GM08714 (cell line): Measurements from ENCODE around the gene RGPD4.
"Not testable (repeated sequence)": the region's sequence is repeated elsewhere in the genome, so short reads cannot be mapped to it uniquely, and the experiment has no call there.

Experiments used
- H3K4me3 ChIP-seq: fragments of 200-500 bp; sonication (Bioruptor generic); 2 replicates; pipeline ENCODE4 v1.5.1; 2014; ENCODE audit warnings: mild to moderate bottlenecking, low read length, inconsistent platforms
- ZNF274 ChIP-seq: IDR thresholded peaks from 2 replicates; pipeline ENCODE4 v1.6.1; 2012; ENCODE audit warnings: mild to moderate bottlenecking, low read depth, low read length

Gene RGPD4

DNA sequence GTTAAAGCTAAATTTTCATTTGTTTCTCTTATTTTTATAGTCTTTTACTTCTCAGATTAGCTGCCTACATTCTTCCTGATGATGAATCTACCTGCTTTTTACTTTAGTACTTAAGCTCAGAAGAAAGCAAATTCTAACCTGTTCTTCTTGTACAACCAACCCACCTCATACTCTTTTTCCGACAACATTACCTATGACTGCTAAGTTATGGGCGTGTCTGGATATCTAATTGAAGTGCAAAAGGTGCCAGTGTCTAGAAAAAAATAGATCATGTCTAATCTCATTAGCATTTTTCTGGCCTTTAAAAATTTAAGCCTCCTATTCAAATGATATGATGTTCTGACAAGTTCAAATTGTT is 1.5 kb upstream of the RGPD4 start:
- no peak overlapping the region for H3K4me3 ChIP-seq
- TF ChIP-seq ZNF274, result no peak

DNA sequence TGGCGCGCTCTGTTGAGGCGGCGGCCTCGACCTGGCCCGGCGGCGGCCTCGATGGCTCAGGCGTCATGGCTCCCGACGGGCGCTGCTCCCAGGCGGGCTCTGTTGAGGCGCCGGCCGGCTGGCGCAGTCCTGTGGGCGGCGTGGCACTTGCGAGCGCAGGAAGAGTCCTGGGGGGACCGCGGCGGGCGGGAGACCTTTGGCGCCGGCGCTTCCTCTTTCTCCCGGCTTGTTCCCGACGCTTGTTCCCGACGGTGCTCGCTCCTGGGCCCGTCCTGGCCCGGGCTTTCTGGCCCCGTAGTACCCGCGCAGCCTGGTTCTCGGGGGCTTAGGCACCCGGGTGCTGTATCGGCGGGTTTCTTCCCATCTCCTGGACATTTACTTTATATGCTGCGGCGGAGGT is 2.8 kb downstream of the RGPD4 start:
- not testable (repeated sequence) for H3K4me3 ChIP-seq

DNA sequence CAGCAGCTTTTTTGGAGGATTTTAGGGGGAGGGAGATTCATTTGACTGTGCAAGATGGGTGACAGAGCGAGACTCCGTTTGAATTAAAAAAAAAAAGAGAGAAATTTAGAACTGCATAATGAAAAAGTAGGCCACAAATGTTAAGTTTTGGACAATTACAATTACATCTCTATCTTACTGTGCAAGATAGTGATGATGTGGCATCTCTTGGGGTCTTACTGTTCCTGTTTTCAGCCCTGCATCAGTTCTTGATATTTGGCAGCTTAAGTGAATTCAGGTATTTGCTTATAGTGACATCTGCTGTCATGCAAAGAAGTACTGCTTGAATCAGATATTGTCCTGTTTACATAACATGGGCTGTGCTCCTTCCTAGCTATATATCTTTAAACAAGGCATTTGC is 6.5 kb downstream of the RGPD4 start:
- H3K4me3 ChIP-seq, result not testable (repeated sequence)

DNA sequence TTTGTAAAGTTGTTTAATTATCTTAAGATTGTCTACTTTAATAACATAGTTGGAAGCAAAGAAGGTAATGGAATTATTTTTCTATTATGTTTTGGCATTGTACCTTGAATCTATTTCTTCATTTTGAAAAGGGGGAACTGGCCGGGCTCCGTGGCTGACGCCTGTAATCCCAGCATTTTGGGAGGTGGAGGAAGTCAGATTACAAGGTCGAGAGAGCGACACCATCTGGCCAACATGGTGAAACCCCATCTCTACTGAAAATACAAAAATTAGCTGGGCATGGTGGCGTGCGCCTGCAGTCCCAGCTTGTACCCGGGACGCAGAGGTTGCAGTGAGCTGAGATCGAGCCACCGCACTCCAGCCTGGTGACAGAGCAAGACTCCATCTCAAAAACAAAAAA is 6.9 kb downstream of the RGPD4 start:
- H3K4me3 ChIP-seq, result not testable (repeated sequence)

DNA sequence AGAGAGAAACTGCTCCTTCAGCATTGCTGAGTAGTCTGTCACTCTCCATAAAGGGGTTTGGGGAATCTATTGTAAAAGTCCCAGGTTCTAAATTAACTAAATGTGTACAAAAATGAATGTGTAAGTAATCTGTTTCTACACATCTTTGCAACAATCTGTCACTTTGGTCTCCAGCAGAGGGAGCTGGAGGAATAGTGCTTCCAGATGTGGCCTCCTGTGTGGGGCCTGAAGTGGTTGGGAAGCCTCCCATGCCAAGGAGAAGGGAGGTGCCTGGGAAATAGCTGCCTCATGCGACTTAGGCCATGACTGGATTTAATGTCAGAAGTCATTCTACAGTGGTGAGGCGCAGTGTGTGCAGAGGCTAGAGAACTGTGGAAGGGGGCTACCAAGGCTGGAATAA is 89.4 kb downstream of the RGPD4 start:
- not testable (repeated sequence) for H3K4me3 ChIP-seq

DNA sequence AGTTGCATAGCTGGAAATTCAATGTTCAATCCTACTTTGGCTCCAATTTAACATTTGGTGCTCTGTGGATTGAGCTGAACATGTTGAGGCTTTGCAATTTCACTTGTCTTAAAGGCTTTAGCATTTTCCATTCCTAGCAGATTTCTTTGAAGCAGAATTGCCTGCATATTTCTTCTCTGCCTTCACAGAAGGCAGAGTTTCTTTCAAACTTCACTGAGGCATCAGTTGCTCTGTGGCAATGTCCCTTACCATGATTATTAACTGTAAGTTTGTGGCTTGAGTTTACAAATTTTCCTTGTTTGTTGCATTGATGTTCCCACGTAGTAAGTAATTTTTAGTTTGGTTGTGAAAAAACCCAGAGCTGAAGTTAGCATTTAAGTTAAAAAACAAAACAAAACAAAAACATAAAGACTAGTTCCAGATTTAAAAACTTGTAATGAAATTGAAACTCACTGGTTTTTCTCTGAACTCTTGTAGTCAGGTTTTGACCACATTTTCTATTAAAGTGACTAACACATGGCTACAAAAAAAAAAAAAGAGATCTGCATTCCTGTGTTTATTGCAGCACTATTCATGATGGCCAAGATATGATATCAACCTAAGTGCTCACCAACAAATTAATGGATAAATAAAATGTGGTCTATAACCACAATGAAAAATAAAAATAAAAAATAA is 90.1 kb downstream of the RGPD4 start:
- not testable (repeated sequence) for H3K4me3 ChIP-seq

DNA sequence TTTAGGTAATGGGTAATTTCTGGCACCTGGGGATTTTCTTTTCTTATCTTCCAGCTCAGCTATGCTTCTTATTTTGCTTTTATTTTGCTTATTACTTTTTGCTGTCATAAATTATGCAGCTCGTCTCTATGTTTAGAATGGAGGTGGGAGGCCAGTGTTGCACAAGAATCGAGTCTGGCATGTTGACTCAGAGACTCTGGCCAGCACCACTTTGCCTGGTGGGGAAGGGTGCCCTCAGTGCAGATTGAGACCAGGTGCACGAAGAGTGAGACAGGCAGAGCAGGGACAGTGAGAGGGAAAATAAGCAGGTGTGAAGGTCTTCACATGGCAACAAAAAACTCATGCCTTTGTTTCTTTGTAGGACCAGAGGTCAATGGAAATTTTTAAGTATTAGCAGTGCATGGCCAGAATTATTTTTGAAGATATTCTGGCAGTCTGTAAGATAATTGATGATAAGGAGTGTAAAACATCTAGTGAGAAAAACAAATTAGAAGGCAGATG is 100.4 kb downstream of the RGPD4 start:
- H3K4me3 ChIP-seq, result no peak overlapping the region
- TF ChIP-seq ZNF274, result no peak

DNA sequence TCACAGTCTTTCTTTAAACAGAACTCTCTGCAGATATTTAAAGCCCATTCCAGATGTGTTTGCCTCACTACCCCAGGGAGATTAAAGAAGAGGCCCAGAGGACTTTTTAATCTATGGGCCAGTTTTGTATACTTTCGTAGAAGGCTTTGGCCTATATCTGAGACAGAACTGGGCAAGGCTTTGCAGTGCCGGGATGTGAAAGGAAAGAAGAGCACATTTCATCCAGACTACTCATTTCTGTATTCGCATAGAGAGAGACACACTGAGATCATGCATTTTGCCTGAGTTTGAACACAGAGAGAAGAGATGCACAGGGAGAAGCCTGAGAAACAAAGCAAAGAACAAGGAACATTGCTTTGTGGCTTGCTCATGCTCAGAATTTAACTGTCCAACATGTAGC is 104.7 kb downstream of the RGPD4 start:
- TF ChIP-seq ZNF274, result no peak
- H3K4me3 ChIP-seq, result no peak overlapping the region

DNA sequence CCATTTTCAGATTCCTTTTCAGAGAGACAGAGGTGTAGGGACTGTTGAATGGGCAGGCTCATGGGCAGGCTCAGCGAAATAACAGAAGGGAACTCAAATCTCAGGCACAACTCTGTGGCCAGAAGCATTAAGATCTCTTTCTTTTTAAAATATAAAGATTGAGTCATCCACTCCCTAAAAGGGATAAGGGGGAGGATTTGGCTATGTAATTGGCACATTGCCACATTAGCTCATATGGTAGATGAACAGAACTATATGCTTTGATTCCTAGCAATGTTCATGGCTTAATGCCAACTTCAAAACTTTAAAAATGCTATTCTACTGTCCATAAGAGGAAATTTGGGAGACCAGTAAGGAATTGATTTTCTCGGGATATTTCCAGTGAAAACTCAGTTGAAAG is 105.8 kb downstream of the RGPD4 start:
- TF ChIP-seq ZNF274, result no peak
- H3K4me3 ChIP-seq, result no peak overlapping the region

DNA sequence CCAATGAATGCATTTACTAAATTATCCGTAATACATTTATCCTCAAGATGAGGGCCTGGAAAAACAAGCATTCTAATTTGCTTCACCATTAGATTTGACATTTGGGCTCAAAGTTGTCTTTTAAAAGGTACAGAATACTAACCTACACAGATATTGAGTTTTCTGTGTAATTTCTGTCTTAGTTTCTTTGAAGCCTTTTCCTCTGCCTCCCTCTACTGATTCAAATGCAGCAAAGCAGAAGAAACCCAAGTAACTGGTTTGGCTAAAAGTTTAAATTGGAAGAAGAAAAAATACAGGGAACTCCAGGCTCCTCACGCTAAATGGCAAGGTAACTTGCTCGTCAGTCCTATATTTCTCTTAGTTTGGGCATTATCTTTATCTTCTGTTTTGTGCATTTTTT is 106.3 kb downstream of the RGPD4 start:
- no peak overlapping the region for H3K4me3 ChIP-seq
- TF ChIP-seq ZNF274, result no peak

DNA sequence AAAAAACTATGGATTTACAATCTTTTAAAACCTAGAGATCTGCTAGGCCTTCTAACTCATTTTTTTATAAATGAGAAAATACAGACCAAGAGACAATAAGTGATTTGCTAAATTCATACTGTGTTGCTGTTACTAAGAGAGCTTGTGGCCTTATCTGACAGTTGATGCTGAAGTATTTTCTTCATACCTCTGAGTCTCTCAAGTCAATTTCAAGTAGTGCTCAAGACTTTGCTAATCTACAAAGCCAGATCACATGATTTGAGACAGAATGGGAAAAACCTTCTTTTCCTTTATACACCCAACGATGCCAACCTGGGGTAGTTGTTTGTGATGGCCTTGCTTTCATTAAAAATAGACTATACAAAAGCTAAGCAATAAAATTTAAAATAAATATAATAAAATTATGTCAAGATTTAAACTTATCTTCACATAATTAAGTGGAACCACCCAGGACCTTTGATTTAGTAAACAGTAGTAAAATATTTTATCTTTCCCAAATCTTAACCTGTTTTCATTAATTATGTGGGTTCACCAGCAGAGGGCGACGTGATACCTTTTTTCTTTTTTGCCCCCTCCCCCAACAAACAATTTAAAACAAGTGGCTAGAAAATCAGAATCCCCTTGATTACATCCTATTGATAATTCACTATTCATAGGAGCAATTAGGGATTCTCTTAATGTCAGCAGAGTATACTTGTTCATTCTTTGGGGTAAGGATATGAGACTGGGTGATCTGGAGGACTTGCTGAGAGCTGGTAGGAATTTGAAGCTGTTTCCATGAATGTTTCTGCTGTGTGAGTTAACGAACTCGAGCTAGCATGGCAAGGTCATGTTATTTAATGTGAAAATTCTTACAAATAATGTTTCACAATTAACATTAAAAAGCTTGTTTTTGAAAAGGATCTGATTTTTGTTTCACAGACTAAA is 110.0 kb downstream of the RGPD4 start:
- no peak overlapping the region for H3K4me3 ChIP-seq
- TF ChIP-seq ZNF274, result no peak
